Muscle layer of colon (tissue), 2 donors: ENCODE measurements around the gene KLF16.

Experiments
- H3K27ac ChIP-seq: one replicate; pipeline ENCODE4 v1.7.0; 2013; ENCODE audit warnings: low read depth, mild to moderate bottlenecking, low read length, moderate library complexity
- H3K27me3 ChIP-seq, 2 donors: one replicate each; pipeline ENCODE4 v1.7.0; 2013; ENCODE audit warnings: low read length in 2 of 2, mild to moderate bottlenecking in 2 of 2; ENCODE audit not compliant: insufficient read depth in 2 of 2, control insufficient read depth in 1 of 2
- H3K36me3 ChIP-seq: one replicate; pipeline ENCODE4 v1.7.0; 2013; ENCODE audit warnings: mild to moderate bottlenecking, low read length; ENCODE audit not compliant: insufficient read depth
- H3K4me1 ChIP-seq: one replicate; pipeline ENCODE4 v1.7.0; 2013; ENCODE audit warnings: mild to moderate bottlenecking, low read length; ENCODE audit not compliant: insufficient read depth
- H3K4me3 ChIP-seq, 2 donors: one replicate each; pipeline ENCODE4 v1.7.0; 2013; ENCODE audit warnings: low read length in 2 of 2, low read depth in 1 of 2, mild to moderate bottlenecking in 1 of 2, moderate library complexity in 1 of 2
- H3K9ac ChIP-seq: one replicate; pipeline ENCODE4 v1.7.0; 2013; ENCODE audit warnings: low read length
- H3K9me3 ChIP-seq: one replicate; pipeline ENCODE4 v1.7.0; 2013; ENCODE audit warnings: mild to moderate bottlenecking, low read length
- donor health status: abdominal sarcoma.
- donor health status: Adenocarcinoma of cecum.

KLF16 gene

GRCh38 chr19:1863638-1864479 is 480 bp upstream of the KLF16 start:
- Histone ChIP-seq H3K4me3 (peak overlapping the region; percentile 67 to 90), H3K27ac (peak overlapping the region; percentile 92), H3K9me3 (no peaks in the 10 kb centered on the region), H3K9ac (no peak overlapping the region), H3K27me3 (peaks cover 14 to 29% of the 10 kb centered on the region in 2 donors), H3K4me1 (peaks cover 23% of the 10 kb centered on the region), H3K36me3 (no peaks in the 10 kb centered on the region)

GRCh38 chr19:1862424-1863327 is 703 bp downstream of the KLF16 start:
- peaks cover 14 to 40% of the 10 kb centered on the region in 2 donors for H3K27me3 ChIP-seq
- peaks cover 28% of the 10 kb centered on the region for H3K4me1 ChIP-seq
- H3K36me3 ChIP-seq = no peaks in the 10 kb centered on the region
- H3K9ac ChIP-seq = no peak overlapping the region
- no peaks in the 10 kb centered on the region for H3K9me3 ChIP-seq
- peak overlapping the region; percentile 47 to 54 for H3K4me3 ChIP-seq
- H3K27ac ChIP-seq = peak overlapping the region; percentile 58

GRCh38 chr19:1862068-1862423 is 1.3 kb downstream of the KLF16 start:
- no peaks in the 10 kb centered on the region for H3K9me3 ChIP-seq
- H3K27ac ChIP-seq = peak overlapping the region; percentile 58
- peaks cover 34% of the 10 kb centered on the region for H3K4me1 ChIP-seq
- peak overlapping the region; percentile 38 to 47 for H3K4me3 ChIP-seq
- H3K9ac ChIP-seq = no peak overlapping the region
- H3K36me3 ChIP-seq = no peaks in the 10 kb centered on the region
- peaks cover 14 to 47% of the 10 kb centered on the region in 2 donors for H3K27me3 ChIP-seq

- Histone ChIP-seq H3K4me1 (peaks cover 34% of the 10 kb centered on the region), H3K36me3 (no peaks in the 10 kb centered on the region), H3K27me3 (peaks cover 14 to 49% of the 10 kb centered on the region in 2 donors), H3K4me3 (peak overlapping the region; percentile 38 to 47), H3K27ac (no peak overlapping the region), H3K9me3 (no peaks in the 10 kb centered on the region), H3K9ac (no peak overlapping the region)
These were observed 1.8 kb downstream of the KLF16 start for GRCh38 chr19:1861599-1862031.

- H3K27me3 ChIP-seq = peaks cover 14 to 49% of the 10 kb centered on the region in 2 donors
- H3K36me3 ChIP-seq = no peaks in the 10 kb centered on the region
- no peak overlapping the region for H3K27ac ChIP-seq
- H3K9ac ChIP-seq = no peak overlapping the region
- H3K9me3 ChIP-seq = no peaks in the 10 kb centered on the region
- no peak overlapping the region for H3K4me3 ChIP-seq
- H3K4me1 ChIP-seq = peaks cover 40% of the 10 kb centered on the region
These were observed 2.4 kb downstream of the KLF16 start for GRCh38 chr19:1860821-1861598.

- Histone ChIP-seq H3K27me3 (peaks cover 14 to 52% of the 10 kb centered on the region in 2 donors), H3K9me3 (no peaks in the 10 kb centered on the region), H3K9ac (no peak overlapping the region), H3K4me3 (peak overlapping the region in 1 of 2 donors; percentile 18), H3K4me1 (peaks cover 46% of the 10 kb centered on the region), H3K27ac (no peak overlapping the region), H3K36me3 (no peaks in the 10 kb centered on the region)
These were observed 3.2 kb downstream of the KLF16 start for GRCh38 chr19:1860042-1860775.

- Histone ChIP-seq H3K27ac (no peak overlapping the region), H3K27me3 (peaks cover 14 to 56% of the 10 kb centered on the region in 2 donors), H3K36me3 (no peaks in the 10 kb centered on the region), H3K9me3 (no peaks in the 10 kb centered on the region), H3K9ac (no peak overlapping the region), H3K4me1 (peaks cover 52% of the 10 kb centered on the region), H3K4me3 (no peak overlapping the region)
These were observed 4.0 kb downstream of the KLF16 start for GRCh38 chr19:1859331-1859781.

GRCh38 chr19:1858412-1859081 is 4.8 kb downstream of the KLF16 start:
- H3K27me3 ChIP-seq = peaks cover 14 to 62% of the 10 kb centered on the region in 2 donors
- H3K4me3 ChIP-seq = no peak overlapping the region
- H3K36me3 ChIP-seq = no peaks in the 10 kb centered on the region
- H3K9me3 ChIP-seq = no peaks in the 10 kb centered on the region
- H3K27ac ChIP-seq = peak overlapping the region; percentile 24
- H3K4me1 ChIP-seq = peaks cover 54% of the 10 kb centered on the region
- H3K9ac ChIP-seq = no peak overlapping the region

- H3K27me3 ChIP-seq = peaks cover 14 to 69% of the 10 kb centered on the region in 2 donors
- H3K4me3 ChIP-seq = no peak overlapping the region
- no peaks in the 10 kb centered on the region for H3K36me3 ChIP-seq
- no peak overlapping the region for H3K9ac ChIP-seq
- H3K27ac ChIP-seq = peak overlapping the region; percentile 21
- no peaks in the 10 kb centered on the region for H3K9me3 ChIP-seq
- H3K4me1 ChIP-seq = peaks cover 56% of the 10 kb centered on the region
These were observed 5.6 kb downstream of the KLF16 start for GRCh38 chr19:1857648-1858326.
